ENCODE measurements around the gene FBXL14.
A peak's percentile ranks its signal among the peaks of the same experiment; 100 is the strongest.

The FBXL14 gene

GRCh38 chr12:1632702-1633101, 38.3 kb upstream of the FBXL14 start:
- H3K4me3 ChIP-seq (ENCODE audit: low read depth, low read length): no peak overlapping the region
- TF ChIP-seq CTCF (IDR thresholded peaks at IDR 0.05; ENCODE audit: low read depth, low read length) (no peak), POLR2A (IDR thresholded peaks at IDR 0.05; ENCODE audit: extremely low read depth, insufficient read length) (no peak), MAX (IDR thresholded peaks at IDR 0.05; ENCODE audit: low read depth, low read length) (no peak), MYC (IDR thresholded peaks at IDR 0.05; ENCODE audit: low read depth, low read length) (no peak)
- no peak for DNase-seq (ENCODE audit: low read depth)

- H3K4me3 ChIP-seq (ENCODE audit: low read depth, low read length): no peak overlapping the region
- no peak for TF ChIP-seq MAX (IDR thresholded peaks at IDR 0.05; ENCODE audit: low read depth, low read length)
- no peak for TF ChIP-seq CTCF (IDR thresholded peaks at IDR 0.05; ENCODE audit: low read depth, low read length)
- no peak for TF ChIP-seq POLR2A (IDR thresholded peaks at IDR 0.05; ENCODE audit: extremely low read depth, insufficient read length)
- no peak for TF ChIP-seq MYC (IDR thresholded peaks at IDR 0.05; ENCODE audit: low read depth, low read length)
- no peak for DNase-seq (ENCODE audit: low read depth)
These were observed 36.6 kb upstream of the FBXL14 start for GRCh38 chr12:1630827-1631591.

GRCh38 chr12:1630133-1630826, 35.9 kb upstream of the FBXL14 start:
- TF ChIP-seq MYC (IDR thresholded peaks at IDR 0.05; ENCODE audit: low read depth, low read length) (no peak), MAX (IDR thresholded peaks at IDR 0.05; ENCODE audit: low read depth, low read length) (no peak)
- DNase-seq (ENCODE audit: low read depth): peak; percentile 43
- H3K4me3 ChIP-seq (ENCODE audit: low read depth, low read length): peak overlapping the region; percentile 25

GRCh38 chr12:1629338-1630132, 35.2 kb upstream of the FBXL14 start:
- no peak overlapping the region for H3K4me3 ChIP-seq (ENCODE audit: low read depth, low read length)
- peak; percentile 52 for DNase-seq (ENCODE audit: low read depth)

GRCh38 chr12:1628666-1629337, 34.4 kb upstream of the FBXL14 start, which contains the start of gene WNT5B:
WNT5B (plus strand) TSS chr12:1629231; CDS start chr12:1631355, 2,124 bp downstream.
- DNase-seq (ENCODE audit: low read depth): no peak
- no peak within 1 kb of the TSS for H3K4me3 ChIP-seq (ENCODE audit: low read depth, low read length)

More at GRCh38 chr12:1629338-1630132, 35.2 kb upstream of the FBXL14 start:
- TF ChIP-seq POLR2A (IDR thresholded peaks at IDR 0.05; ENCODE audit: extremely low read depth, insufficient read length): no peak
- peak; percentile 28 for TF ChIP-seq CTCF (IDR thresholded peaks at IDR 0.05; ENCODE audit: low read depth, low read length)

More at GRCh38 chr12:1628666-1629337, 34.4 kb upstream of the FBXL14 start, which contains the start of gene WNT5B:
- TF ChIP-seq CTCF (IDR thresholded peaks at IDR 0.05; ENCODE audit: low read depth, low read length) (no peak), MYC (IDR thresholded peaks at IDR 0.05; ENCODE audit: low read depth, low read length) (no peak), POLR2A (IDR thresholded peaks at IDR 0.05; ENCODE audit: extremely low read depth, insufficient read length) (no peak), MAX (IDR thresholded peaks at IDR 0.05; ENCODE audit: low read depth, low read length) (no peak)
